Transverse colon (tissue), 4 donors: ENCODE data around the gene RTL5. TPM values are rescaled to one million over a fixed set of nuclear protein-coding genes. Genes with fewer than 3 reads are reported as not detected.

Experiments
- DNase-seq: peaks from one replicate; pipeline ENCODE4 v3.0.0-alpha.2; 2019
- H3K27ac ChIP-seq, 4 donors: fragments of 200-600 bp; sonication (generic); 2 replicates each; pipeline ENCODE4 v1.5.1; 2016 to 2018; ENCODE audit warnings: inconsistent platforms in 4 of 4
- H3K27me3 ChIP-seq: fragments of 200-600 bp; sonication (generic); 2 replicates; pipeline ENCODE4 v1.5.1; 2017; ENCODE audit warnings: inconsistent platforms
- H3K36me3 ChIP-seq, 4 donors: fragments of 200-600 bp; sonication (generic); 2 replicates each; pipeline ENCODE4 v1.5.1; 2017 to 2019; ENCODE audit warnings: inconsistent platforms in 4 of 4
- H3K4me1 ChIP-seq, 4 donors: fragments of 200-600 bp; sonication (generic); 2 replicates each; pipeline ENCODE4 v1.5.1; 2017 to 2020; ENCODE audit warnings: inconsistent platforms in 4 of 4
- H3K4me3 ChIP-seq, 4 donors: fragments of 200-600 bp; sonication (generic); 1 replicate in 1 of 4; 2 replicates in 3 of 4; pipeline versions ENCODE4 v1.5.1 to v1.6.1; 2017 to 2019; ENCODE audit warnings: inconsistent platforms in 4 of 4
- H3K9me3 ChIP-seq, 2 donors: fragments of 200-600 bp; sonication (generic); 2 replicates each; pipeline ENCODE4 v1.5.1; 2017 to 2019; ENCODE audit warnings: inconsistent platforms in 2 of 2
- CTCF ChIP-seq, 5 experiments: fragments of 200-600 bp in 3 of 5; fragments of 450-650 bp in 2 of 5; sonication (generic) in 3 of 5; IDR thresholded peaks; 1 replicate in 2 of 5; 2 replicates in 3 of 5; pipeline ENCODE4 v1.5.1; 2016 to 2017; ENCODE audit warnings: antibody characterized with exemption in 5 of 5, inconsistent platforms in 3 of 5, mild to moderate bottlenecking in 2 of 5, moderate library complexity in 1 of 5
- EP300 ChIP-seq: sonication (generic); formaldehyde crosslinking; IDR thresholded peaks from one replicate; pipeline ENCODE4 v1.6.1; 2017; ENCODE audit warnings: antibody characterized with exemption, low read depth
- POLR2A ChIP-seq: fragments of 450-650 bp; IDR thresholded peaks from one replicate; pipeline ENCODE4 v1.6.1; 2016; ENCODE audit warnings: antibody characterized with exemption, mild to moderate bottlenecking, moderate library complexity
- POLR2AphosphoS5 ChIP-seq, 3 donors: sonication (generic); formaldehyde crosslinking; IDR thresholded peaks; one replicate each; pipeline ENCODE4 v1.6.1; 2016; ENCODE audit warnings: antibody characterized with exemption in 3 of 3
- WGBS, 2 donors: methylation state at CpG; one replicate each; pipeline ENCODE4 v1.1.5; 2018; ENCODE audit warnings: low coverage in 1 of 2; 5-methylcytosine and 5-hydroxymethylcytosine counted together
- in situ Hi-C, 4 donors: fragments of 200-750 bp; cut with MboI; loops; one replicate each; pipeline versions ENCODE4 v1.15.0 to v1.15.1; 2017; ENCODE audit warnings: low sequenced_read_pairs in 3 of 4, low pct_ligation_motif_present in 1 of 4, low pct_unique_long_range_greater_than_20kb in 1 of 4
- intact Hi-C: fragments of 100-400 bp; cut with DNase I; formaldehyde crosslinking; loops from one replicate; pipeline ENCODE4 v1.15.1; 2023; ENCODE audit warnings: low total_unique reads
- total RNA-seq, 4 donors: library from RNA; depleted of rRNA; stranded (reverse); fragments of >200 nt; gene quantifications; one replicate each; pipeline ENCODE4 v1.1.0, GENCODE V29; 2016

RTL5 gene
- total RNA-seq, 4 donors from 2014 or later, result 1.3 to 6.0 (median 2.5) TPM

GRCh38 chrX:72108666-72109065, 23.0 kb downstream of the RTL5 start:
- DNase-seq, result no peak
- intact Hi-C loops, result no loop called here
- in situ Hi-C loops, result no loop called here
- H3K4me1 ChIP-seq, result no peaks in the 10 kb centered on the region
- WGBS, 2 donors, result 88 to 100% methylated on average over 4 to 10 of the region's 10 CpGs
- H3K36me3 ChIP-seq, result no peaks in the 10 kb centered on the region
- H3K27ac ChIP-seq, result no peak overlapping the region
- no peaks in the 10 kb centered on the region for H3K27me3 ChIP-seq
- TF ChIP-seq POLR2AphosphoS5 (IDR thresholded peaks at IDR 0.05) (no peak), CTCF (IDR thresholded peaks at IDR 0.05) (no peak), EP300 (no peak), POLR2A (no peak)
- no peaks in the 10 kb centered on the region for H3K9me3 ChIP-seq
- no peak overlapping the region for H3K4me3 ChIP-seq

- no peak for DNase-seq
- Histone ChIP-seq H3K9me3 (no peaks in the 10 kb centered on the region), H3K36me3 (no peaks in the 10 kb centered on the region), H3K4me1 (no peaks in the 10 kb centered on the region), H3K4me3 (no peak overlapping the region), H3K27ac (no peak overlapping the region), H3K27me3 (no peaks in the 10 kb centered on the region)
- in situ Hi-C loops, result no loop called here
- intact Hi-C loops, result no loop called here
- no peak for TF ChIP-seq EP300
- TF ChIP-seq POLR2A, result no peak
- TF ChIP-seq CTCF (IDR thresholded peaks at IDR 0.05), result no peak
- TF ChIP-seq POLR2AphosphoS5 (IDR thresholded peaks at IDR 0.05), result no peak
- 66 to 81% methylated on average over 2 to 12 of the region's 12 CpGs for WGBS, 2 donors
Observed at GRCh38 chrX:72107841-72108595, 23.7 kb downstream of the RTL5 start.

- H3K4me3 ChIP-seq, result no peak overlapping the region
- intact Hi-C loops, result no loop called here
- H3K27me3 ChIP-seq, result no peaks in the 10 kb centered on the region
- in situ Hi-C loops, result no loop called here
- H3K27ac ChIP-seq, result no peak overlapping the region
- DNase-seq, result no peak
- no peaks in the 10 kb centered on the region for H3K4me1 ChIP-seq
- TF ChIP-seq CTCF (IDR thresholded peaks at IDR 0.05), result no peak
- no peak for TF ChIP-seq EP300
- TF ChIP-seq POLR2A, result no peak
- TF ChIP-seq POLR2AphosphoS5 (IDR thresholded peaks at IDR 0.05), result no peak
- WGBS, 2 donors, result 59% methylated on average over 6 of the region's 6 CpGs; no CpG with 5 or more reads in 1 of the 2 donors
- H3K9me3 ChIP-seq, result no peaks in the 10 kb centered on the region
- H3K36me3 ChIP-seq, result no peaks in the 10 kb centered on the region
Observed at GRCh38 chrX:72107320-72107719, 24.4 kb downstream of the RTL5 start.

- Histone ChIP-seq H3K27ac (no peak overlapping the region), H3K27me3 (no peaks in the 10 kb centered on the region), H3K4me3 (no peak overlapping the region), H3K4me1 (no peaks in the 10 kb centered on the region), H3K36me3 (no peaks in the 10 kb centered on the region), H3K9me3 (no peaks in the 10 kb centered on the region)
- 77% methylated on average over 6 of the region's 6 CpGs; no CpG with 5 or more reads in 1 of the 2 donors for WGBS, 2 donors
- DNase-seq, result no peak
- in situ Hi-C loops, result no loop called here
- TF ChIP-seq POLR2A (no peak), CTCF (IDR thresholded peaks at IDR 0.05) (no peak), POLR2AphosphoS5 (IDR thresholded peaks at IDR 0.05) (no peak), EP300 (no peak)
- intact Hi-C loops, result no loop called here
Observed at GRCh38 chrX:72105436-72105835, 26.3 kb downstream of the RTL5 start.
